B cell (primary cell): Measurements from ENCODE around the gene CKMT2. TPM values are rescaled to one million over a fixed set of nuclear protein-coding genes. Genes with fewer than 3 reads are reported as not detected.

Experiments
- ATAC-seq: fragments of 200-7000 bp; cut with Tn5 transposase; one replicate; pipeline ENCODE4 v1.10.0; 2021; ENCODE audit warnings: low read depth, mild to moderate bottlenecking, moderate number of reproducible peaks, moderate library complexity
- CTCF ChIA-PET: fragments of 350-600 bp; sonication (Branson Sonifier 250); formaldehyde crosslinking; loops from one replicate; lab custom pipeline; 2021; ENCODE audit warnings: antibody characterized with exemption, inconsistent platforms; lab: Charles Lee
- POLR2A ChIA-PET: fragments of 350-600 bp; sonication (Branson Sonifier 250); formaldehyde crosslinking; loops from one replicate; lab custom pipeline; 2021; ENCODE audit warnings: antibody characterized with exemption; lab: Charles Lee
- DNase-seq: peaks from one replicate; pipeline ENCODE4 v3.0.0; 2013
- H2AFZ ChIP-seq: 2 replicates; pipeline ENCODE4 v1.6.1; 2012; ENCODE audit warnings: mild to moderate bottlenecking, low read depth, low read length; ENCODE audit not compliant: insufficient read depth, poor library complexity, severe bottlenecking
- H3K27ac ChIP-seq, 2 donors: 1 replicate in 1 of 2; 2 replicates in 1 of 2; pipeline ENCODE4 v1.5.1; 2012 to 2013; ENCODE audit warnings: low read length in 2 of 2, mild to moderate bottlenecking in 2 of 2, moderate library complexity in 1 of 2
- H3K27me3 ChIP-seq, 4 experiments: fragments of 200-600 bp in 1 of 4; sonication (generic) in 1 of 4; replicated peaks in 1 of 4; 1 replicate in 2 of 4; 2 replicates in 2 of 4; pipeline versions ENCODE4 v1.6.1 to v1.7.0; 2013 to 2016; ENCODE audit warnings: low read length in 3 of 4, mild to moderate bottlenecking in 2 of 4, mixed read lengths in 1 of 4, moderate library complexity in 1 of 4; ENCODE audit not compliant: insufficient read depth in 4 of 4, control insufficient read depth in 3 of 4; ENCODE audit errors: control extremely low read depth in 1 of 4
- H3K36me3 ChIP-seq, 2 experiments: replicated peaks in 1 of 2; 1 replicate in 1 of 2; 2 replicates in 1 of 2; pipeline versions ENCODE4 v1.6.1 to v1.7.1; 2013; ENCODE audit warnings: low read length in 1 of 2; ENCODE audit not compliant: insufficient read depth in 2 of 2, control insufficient read depth in 1 of 2; ENCODE audit errors: control extremely low read depth in 1 of 2, extremely low read depth in 1 of 2
- H3K4me1 ChIP-seq, 2 donors: fragments of 200-600 bp in 1 of 2; sonication (generic) in 1 of 2; 1 replicate in 1 of 2; 2 replicates in 1 of 2; pipeline versions ENCODE4 v1.5.1 to v1.6.1; 2013 to 2017; ENCODE audit warnings: low read length in 2 of 2; ENCODE audit not compliant: control insufficient read depth in 2 of 2, insufficient read depth in 2 of 2
- H3K4me2 ChIP-seq: replicated peaks from 2 replicates; pipeline ENCODE3; 2012; ENCODE audit warnings: mild to moderate bottlenecking, low read depth, low read length; ENCODE audit not compliant: poor library complexity, severe bottlenecking
- H3K4me3 ChIP-seq, 5 experiments: fragments of 200-600 bp in 1 of 5; sonication (generic) in 1 of 5; 1 replicate in 3 of 5; 2 replicates in 2 of 5; pipeline versions ENCODE4 v1.5.1 to v1.7.0; 2011 to 2016; ENCODE audit warnings: low read length in 4 of 5, mild to moderate bottlenecking in 4 of 5, low read depth in 2 of 5, control low read depth in 1 of 5, moderate library complexity in 1 of 5; ENCODE audit not compliant: insufficient read depth in 1 of 5; ENCODE audit errors: control extremely low read depth in 1 of 5, extremely low read depth in 1 of 5
- H3K79me2 ChIP-seq: fragments of 200-600 bp; sonication (generic); one replicate; pipeline ENCODE4 v1.6.0; 2016; ENCODE audit warnings: low read length; ENCODE audit not compliant: control insufficient read depth, insufficient read depth
- H3K9ac ChIP-seq: fragments of 200-600 bp; sonication (generic); 2 replicates; pipeline ENCODE4 v1.6.1; 2017; ENCODE audit warnings: mild to moderate bottlenecking, low read length, moderate library complexity
- H3K9me3 ChIP-seq, 3 donors: one replicate each; pipeline versions ENCODE4 v1.6.1 to v1.7.1; 2013; ENCODE audit warnings: low read length in 2 of 3; ENCODE audit not compliant: control insufficient read depth in 2 of 3, insufficient read depth in 1 of 3; ENCODE audit errors: control extremely low read depth in 1 of 3
- H4K20me1 ChIP-seq: 2 replicates; pipeline ENCODE4 v1.6.0; 2012; ENCODE audit warnings: mild to moderate bottlenecking, low read length; ENCODE audit not compliant: insufficient read depth, control insufficient read depth, poor library complexity, severe bottlenecking
- H3K27ac Mint-ChIP-seq: one replicate; pipeline ENCODE4 v1.8.0; 2021; ENCODE audit warnings: mixed read lengths
- H3K27me3 Mint-ChIP-seq: one replicate; pipeline ENCODE4 v1.8.0; 2021; ENCODE audit warnings: mixed read lengths
- H3K4me1 Mint-ChIP-seq: one replicate; pipeline ENCODE4 v1.8.0; 2021; ENCODE audit warnings: mixed read lengths
- H3K4me3 Mint-ChIP-seq: one replicate; pipeline ENCODE4 v1.8.0; 2021; ENCODE audit warnings: mixed read lengths
- H3K9me3 Mint-ChIP-seq: one replicate; pipeline ENCODE4 v1.8.0; 2022; ENCODE audit warnings: mixed read lengths; ENCODE audit not compliant: insufficient read depth
- EZH2 ChIP-seq: IDR thresholded peaks from 2 replicates; pipeline ENCODE4 v1.6.1; 2012; ENCODE audit warnings: borderline replicate concordance, low read depth, mild to moderate bottlenecking, moderate library complexity, low read length; ENCODE audit not compliant: insufficient read depth, poor library complexity, severe bottlenecking
- WGBS: methylation state at CpG from one replicate; pipeline ENCODE4 v1.1.5; 2013; ENCODE audit warnings: missing lambda C conversion rate; ENCODE audit not compliant: insufficient coverage; 5-methylcytosine and 5-hydroxymethylcytosine counted together
- intact Hi-C: fragments of 100-400 bp; cut with micrococcal nuclease; formaldehyde crosslinking; loops from one replicate; pipeline ENCODE4 v1.10.0; 2022
- polyA plus RNA-seq: library from polyadenylated mRNA; depleted of rRNA; stranded (reverse); fragments of >200 nt; gene quantifications from 2 replicates; pipeline ENCODE4 v1.2.3, GENCODE V29; 2012
- total RNA-seq, 2 donors: library from RNA; stranded (reverse); fragments of 120-200 nt in 1 of 2; gene quantifications; 1 replicate in 1 of 2; 2 replicates in 1 of 2; pipeline versions ENCODE4 v1.2.3 to v1.2.4, GENCODE V29; 2013 to 2022
- TF ChIP-seq, protein P1 (sequence below): fragments of 200-600 bp; IDR thresholded peaks from one replicate; pipeline ENCODE4 v1.8.0; 2022; ENCODE audit warnings: antibody characterized with exemption, mild to moderate bottlenecking

Gene CKMT2
- total and polyA plus RNA-seq, 2 donors (not counting 1 experiment from before 2014, with no cell fraction given), result not detected

DNA sequence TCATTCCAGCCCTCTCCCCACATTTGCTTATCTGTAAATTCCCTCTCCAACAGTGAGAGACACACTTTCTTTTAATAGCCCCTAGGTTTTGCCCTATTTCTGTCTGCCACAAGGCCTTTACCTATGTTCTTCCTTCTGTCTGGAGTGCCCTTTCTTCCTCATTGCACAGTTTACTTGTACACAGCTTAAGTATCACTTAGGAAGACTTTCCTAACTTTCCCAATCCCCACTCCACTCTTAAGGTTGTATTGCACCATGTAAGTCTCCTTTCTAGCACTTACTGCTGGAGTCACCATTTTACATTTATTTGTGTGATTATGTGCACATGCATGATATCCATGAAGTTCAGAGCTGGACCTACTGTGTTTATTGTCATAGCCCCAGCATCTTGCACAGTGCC is 10.8 kb upstream of the CKMT2 start:
- no peaks in the 10 kb centered on the region for H3K27me3 ChIP-seq
- Mint-ChIP-seq H3K4me3 (no peak overlapping the region), H3K27me3 (peaks cover 4% of the 10 kb centered on the region), H3K9me3 (no peaks in the 10 kb centered on the region), H3K27ac (no peak overlapping the region), H3K4me1 (peaks cover 6% of the 10 kb centered on the region)
- no peak for DNase-seq
- no peak overlapping the region for H2AFZ ChIP-seq
- ATAC-seq, result no peak
- no peak overlapping the region for H3K4me3 ChIP-seq
- H3K4me2 ChIP-seq, result no peak overlapping the region
- H3K27ac ChIP-seq, result no peak overlapping the region
- no peak overlapping the region for H3K9ac ChIP-seq
- no peaks in the 10 kb centered on the region for H3K4me1 ChIP-seq
- no peaks in the 10 kb centered on the region for H3K36me3 ChIP-seq
- POLR2A ChIA-PET, result no interaction called here
- CTCF ChIA-PET, result no interaction called here
- H4K20me1 ChIP-seq, result no peaks in the 10 kb centered on the region
- H3K9me3 ChIP-seq, result no peaks in the 10 kb centered on the region
- intact Hi-C loops, result no loop called here
- no peak for TF ChIP-seq EZH2
- TF ChIP-seq, protein P1, sequence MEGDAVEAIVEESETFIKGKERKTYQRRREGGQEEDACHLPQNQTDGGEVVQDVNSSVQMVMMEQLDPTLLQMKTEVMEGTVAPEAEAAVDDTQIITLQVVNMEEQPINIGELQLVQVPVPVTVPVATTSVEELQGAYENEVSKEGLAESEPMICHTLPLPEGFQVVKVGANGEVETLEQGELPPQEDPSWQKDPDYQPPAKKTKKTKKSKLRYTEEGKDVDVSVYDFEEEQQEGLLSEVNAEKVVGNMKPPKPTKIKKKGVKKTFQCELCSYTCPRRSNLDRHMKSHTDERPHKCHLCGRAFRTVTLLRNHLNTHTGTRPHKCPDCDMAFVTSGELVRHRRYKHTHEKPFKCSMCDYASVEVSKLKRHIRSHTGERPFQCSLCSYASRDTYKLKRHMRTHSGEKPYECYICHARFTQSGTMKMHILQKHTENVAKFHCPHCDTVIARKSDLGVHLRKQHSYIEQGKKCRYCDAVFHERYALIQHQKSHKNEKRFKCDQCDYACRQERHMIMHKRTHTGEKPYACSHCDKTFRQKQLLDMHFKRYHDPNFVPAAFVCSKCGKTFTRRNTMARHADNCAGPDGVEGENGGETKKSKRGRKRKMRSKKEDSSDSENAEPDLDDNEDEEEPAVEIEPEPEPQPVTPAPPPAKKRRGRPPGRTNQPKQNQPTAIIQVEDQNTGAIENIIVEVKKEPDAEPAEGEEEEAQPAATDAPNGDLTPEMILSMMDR, result no peak
- H3K79me2 ChIP-seq, result no peaks in the 10 kb centered on the region

DNA sequence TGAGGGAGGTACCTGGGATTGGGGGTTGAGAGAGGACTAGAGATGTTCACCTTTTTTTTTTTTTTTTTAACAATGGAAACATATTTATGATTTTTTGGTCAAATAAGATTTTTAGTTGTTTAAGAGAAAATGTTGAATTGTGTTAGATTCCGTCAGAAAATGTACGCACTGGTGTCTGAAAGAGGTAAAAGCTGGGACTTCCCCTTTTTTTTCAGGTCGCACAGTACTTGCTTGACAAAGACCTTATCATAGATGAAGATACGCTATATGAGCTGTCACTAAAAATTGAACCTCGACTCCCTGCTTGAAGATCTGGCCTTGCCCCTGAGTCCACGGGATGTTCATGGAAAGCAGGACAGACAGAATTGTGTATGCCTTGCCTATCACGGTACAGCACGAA is 7.7 kb upstream of the CKMT2 start:
- no peaks in the 10 kb centered on the region for H3K27me3 ChIP-seq
- ATAC-seq (no peak), DNase-seq (no peak)
- intact Hi-C loops, result no loop called here
- H3K4me1 ChIP-seq, result no peaks in the 10 kb centered on the region
- H3K9ac ChIP-seq, result no peak overlapping the region
- WGBS, result 60% methylated on average over 8 of the region's 8 CpGs
- Mint-ChIP-seq H3K4me1 (peaks cover 6% of the 10 kb centered on the region), H3K9me3 (no peaks in the 10 kb centered on the region), H3K27me3 (peaks cover 8% of the 10 kb centered on the region), H3K27ac (no peak overlapping the region), H3K4me3 (no peak overlapping the region)
- no peak overlapping the region for H3K4me3 ChIP-seq
- POLR2A ChIA-PET, result no interaction called here
- H3K27ac ChIP-seq, result no peak overlapping the region
- H3K36me3 ChIP-seq, result no peaks in the 10 kb centered on the region
- CTCF ChIA-PET, result no interaction called here
- H2AFZ ChIP-seq, result no peak overlapping the region
- no peak overlapping the region for H3K4me2 ChIP-seq
- no peak for TF ChIP-seq EZH2
- TF ChIP-seq, protein P1, result no peak
- H3K9me3 ChIP-seq, result no peaks in the 10 kb centered on the region
- H4K20me1 ChIP-seq, result no peaks in the 10 kb centered on the region
- H3K79me2 ChIP-seq, result no peaks in the 10 kb centered on the region
